K562 (cell line): ENCODE measurements around the gene MARCHF9. TPM values are rescaled to one million over a fixed set of nuclear protein-coding genes. Genes with fewer than 3 reads are reported as not detected.

Source experiments
- ELK3 ChIP-seq: fragments of 450-650 bp; formaldehyde crosslinking; IDR thresholded peaks from 2 replicates; pipeline ENCODE4 v1.4.0; 2020; ENCODE audit warnings: mild to moderate bottlenecking
- ILK ChIP-seq: fragments of 450-650 bp; IDR thresholded peaks from 2 replicates; pipeline ENCODE4 v1.6.1; 2016; ENCODE audit warnings: missing genetic modification characterization, low read depth, mild to moderate bottlenecking, missing compliant biosample characterization, moderate library complexity, borderline replicate concordance
- MAFF ChIP-seq: IDR thresholded peaks from 2 replicates; pipeline ENCODE4 v1.6.1; 2012; ENCODE audit warnings: low read length, improper control_type of control experiment
- TRIM25 ChIP-seq: fragments of 450-650 bp; IDR thresholded peaks from 2 replicates; pipeline ENCODE4 v1.7.0; 2016; ENCODE audit warnings: borderline replicate concordance
- TSHZ1 ChIP-seq: fragments of 250-450 bp; sonication (Bioruptor Pico); IDR thresholded peaks from 2 replicates; pipeline ENCODE4 v1.4.0; 2020; ENCODE audit warnings: mild to moderate bottlenecking, moderate library complexity
- ZBTB49 ChIP-seq: sonication (generic); formaldehyde crosslinking; IDR thresholded peaks from 2 replicates; pipeline ENCODE4 v1.8.0; 2022; ENCODE audit warnings: missing genetic modification reagents, mild to moderate bottlenecking, borderline replicate concordance
- ZNF280B ChIP-seq: fragments of 250-450 bp; sonication (Bioruptor Pico); IDR thresholded peaks from 2 replicates; pipeline ENCODE4 v1.5.1; 2021; ENCODE audit warnings: mild to moderate bottlenecking
- polyA plus RNA-seq, 8 experiments: library from polyadenylated mRNA; depleted of rRNA in 4 of 8; stranded (reverse) in 5 of 8; unstranded in 3 of 8; fragments of >200 nt; fragmentation: Nextera tagmentation in 2 of 8; fragmentation: Illumina TruSeq in 1 of 8; extraction: Ambion mirVana in 2 of 8; extraction: Trizol in 1 of 8; gene quantifications; 2 replicates each; pipeline versions ENCODE4 v1.2.1 to v1.2.3, GENCODE V29; 2011 to 2014; ENCODE audit warnings: inconsistent platforms in 1 of 8, missing spikeins in 1 of 8
- total RNA-seq, 7 experiments: library from RNA; depleted of rRNA in 6 of 7; stranded (reverse); fragments of >200 nt in 6 of 7; fragmentation: Illumina TruSeq in 2 of 7; extraction: Trizol in 2 of 7; gene quantifications; 2 replicates each; pipeline versions ENCODE4 v1.2.1 to v1.2.3, GENCODE V29; 2011 to 2021; ENCODE audit warnings: low replicate concordance in 1 of 7

MARCHF9 gene
- total and polyA plus RNA-seq, 9 of the 15 experiments (the other 6 are each of a cell fraction or from before 2014, with no cell fraction given), result 0.80 to 12.4 (median 6.2) TPM

- no peak; the same call in 1 of the 2 replicates for TF ChIP-seq ZBTB49
- no peak for TF ChIP-seq MAFF
- no peak for TF ChIP-seq ELK3 (CRISPR knock-in tag)
- TF ChIP-seq TRIM25, result peak; percentile 77; the same call in 1 of the 2 replicates
- no peak for TF ChIP-seq TSHZ1 (CRISPR knock-in tag)
- TF ChIP-seq ZNF280B (CRISPR knock-in tag), result no peak
- TF ChIP-seq ILK, result no peak
Measured at GRCh38 chr12:57751788-57752667, 2.9 kb upstream of the MARCHF9 start, which contains the start of gene CDK4 (continued).
